HG03460 (cell line): ENCODE measurements around the gene NIPAL1.
"Not testable (repeated sequence)": the region's sequence is repeated elsewhere in the genome, so short reads cannot be mapped to it uniquely, and the experiment has no call there.

Experiments used
- ATAC-seq: cut with Tn5 transposase; IDR thresholded peaks from one replicate; pipeline ENCODE4 v1.9.1; 2021; ENCODE audit not compliant: unreplicated experiment

NIPAL1 gene

GRCh38 chr4:48016141-48017107 is at the start of gene NIPAL1, which contains the start of gene CNGA1:
Gene NIPAL1, plus strand, starts transcription at chr4:48016772. Its CDS starts 68 bp downstream, at chr4:48016840.
Gene CNGA1, minus strand, starts transcription at chr4:48016681. Its CDS starts 63,992 bp downstream, at chr4:47952689.
- peak; percentile 84 for ATAC-seq

DNA sequence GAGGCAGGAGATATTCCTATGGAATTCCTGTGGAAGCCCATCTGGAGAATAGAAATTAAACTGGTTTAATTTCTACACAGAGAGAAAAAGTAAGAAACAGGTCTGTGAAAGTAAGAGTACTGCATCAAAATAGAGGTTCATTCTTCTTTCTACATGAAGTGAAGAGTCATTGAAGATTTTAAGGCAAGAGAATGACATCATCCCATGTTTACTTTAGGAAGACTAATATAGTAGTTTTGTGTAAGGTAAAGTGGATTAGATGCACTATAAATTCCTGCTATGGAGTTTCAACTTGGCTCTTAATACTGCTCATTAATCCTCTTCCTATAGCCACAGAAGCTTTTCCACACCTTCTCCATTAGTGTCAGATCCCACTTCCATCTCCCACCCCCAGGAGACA is 47.7 kb upstream of the NIPAL1 start:
- ATAC-seq: no peak

GRCh38 chr4:47972181-47972580 is 44.4 kb upstream of the NIPAL1 start:
- peak; percentile 56 for ATAC-seq

DNA sequence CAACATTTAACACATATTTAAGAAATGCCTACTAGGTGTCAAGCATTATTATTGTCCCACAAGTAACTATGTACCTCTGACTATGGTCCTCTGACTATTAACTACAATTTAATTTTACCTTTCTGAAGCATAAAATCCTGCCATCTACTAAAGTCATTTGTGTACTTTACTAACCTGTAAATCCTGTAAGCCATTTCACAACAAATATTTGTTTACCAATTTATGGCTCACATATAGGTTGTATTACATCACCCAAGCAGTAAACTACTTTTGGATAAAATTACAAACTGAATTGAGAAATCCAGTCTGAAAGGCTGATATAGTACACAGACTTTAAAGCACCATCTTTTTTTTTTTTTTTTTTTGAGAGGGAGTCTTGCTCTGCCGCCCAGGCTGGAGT is 43.9 kb upstream of the NIPAL1 start:
- no peak for ATAC-seq

- no peak for ATAC-seq
Observed at GRCh38 chr4:47974566-47974965, 42.0 kb upstream of the NIPAL1 start.

DNA sequence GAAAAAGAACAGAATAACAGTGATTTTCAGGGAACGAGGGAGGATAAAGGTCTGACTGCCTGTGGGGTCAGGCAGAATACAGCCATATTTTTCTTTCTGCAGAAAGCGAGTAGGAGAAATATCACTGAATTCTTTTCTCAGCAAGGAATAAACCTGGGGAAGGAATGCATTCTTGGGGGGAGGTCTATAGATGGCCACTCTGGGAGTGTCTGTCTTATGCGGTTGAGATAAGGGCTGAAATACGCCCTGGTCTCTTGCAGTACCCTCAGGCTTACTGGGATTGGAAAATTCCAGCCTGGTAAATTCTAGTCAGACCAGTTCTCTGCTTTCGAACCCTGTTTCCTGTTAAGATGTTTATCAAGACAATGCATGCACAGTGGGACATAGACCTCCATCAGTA is 26.4 kb upstream of the NIPAL1 start:
- no peak for ATAC-seq

DNA sequence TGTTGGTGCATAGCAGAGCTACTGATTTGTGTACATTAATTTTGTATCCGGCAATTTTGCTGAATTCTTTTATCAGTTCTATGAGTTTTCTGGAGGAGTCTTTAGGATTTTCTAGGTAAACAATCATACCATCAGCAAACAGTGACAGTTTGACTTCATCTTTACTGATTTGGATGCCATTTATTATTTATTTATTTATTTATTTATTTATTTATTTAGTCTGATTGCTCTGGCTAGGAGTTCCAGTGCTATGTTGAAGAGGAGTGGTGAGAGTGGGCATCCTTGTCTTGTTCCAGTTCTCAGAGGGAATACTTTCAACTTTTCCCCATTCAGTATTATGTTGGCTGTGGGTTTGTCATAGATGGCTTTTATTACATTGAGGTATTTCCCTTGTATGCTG is 24.1 kb upstream of the NIPAL1 start:
- not testable (repeated sequence) for ATAC-seq

- no peak for ATAC-seq
Observed at GRCh38 chr4:47996021-47996420, 20.6 kb upstream of the NIPAL1 start.

DNA sequence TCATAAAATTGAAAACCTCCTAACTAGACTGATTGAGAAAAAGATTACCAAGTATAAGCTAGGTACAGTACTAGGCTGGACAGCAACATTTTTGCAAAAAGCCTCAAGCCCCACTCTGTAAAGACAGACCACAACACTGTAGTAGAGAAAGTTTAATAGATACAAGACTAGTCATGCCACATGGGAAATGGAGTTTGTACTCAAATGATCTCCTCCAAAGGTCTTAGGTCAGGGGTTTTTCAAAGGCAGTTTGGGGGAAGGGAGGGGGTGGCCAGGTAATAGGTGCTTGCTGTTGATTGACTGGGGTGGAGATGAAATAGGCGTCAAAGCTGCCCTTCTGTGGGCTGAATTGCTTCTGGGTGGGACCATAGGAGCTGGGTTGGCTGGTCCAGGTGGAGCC is 14.3 kb upstream of the NIPAL1 start:
- no peak for ATAC-seq

DNA sequence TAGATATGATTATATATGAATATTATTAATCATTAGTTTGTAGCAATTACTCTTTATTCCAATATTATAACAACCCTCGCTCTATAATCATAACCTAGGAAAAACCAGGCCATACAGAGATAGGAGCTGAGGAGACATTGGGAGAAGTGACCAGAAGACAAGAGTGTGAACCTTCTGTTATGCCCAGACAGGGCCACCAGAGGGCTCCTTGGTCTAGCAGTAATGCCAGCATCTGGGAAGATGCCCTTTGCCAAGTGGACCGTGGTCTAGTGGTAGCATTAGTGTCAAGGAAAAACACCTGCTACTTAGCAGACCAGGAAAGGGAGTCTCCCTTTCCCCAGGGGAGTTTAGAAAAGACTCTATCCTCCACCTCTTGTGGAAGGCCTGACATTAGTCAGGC is 13.0 kb upstream of the NIPAL1 start:
- ATAC-seq: not testable (repeated sequence)

GRCh38 chr4:48005781-48006180 is 10.8 kb upstream of the NIPAL1 start:
- ATAC-seq: no peak

- ATAC-seq: no peak
Observed at GRCh38 chr4:48008021-48008596, 8.5 kb upstream of the NIPAL1 start.

- not testable (repeated sequence) for ATAC-seq
Observed at GRCh38 chr4:48010906-48011305, 5.7 kb upstream of the NIPAL1 start.

DNA sequence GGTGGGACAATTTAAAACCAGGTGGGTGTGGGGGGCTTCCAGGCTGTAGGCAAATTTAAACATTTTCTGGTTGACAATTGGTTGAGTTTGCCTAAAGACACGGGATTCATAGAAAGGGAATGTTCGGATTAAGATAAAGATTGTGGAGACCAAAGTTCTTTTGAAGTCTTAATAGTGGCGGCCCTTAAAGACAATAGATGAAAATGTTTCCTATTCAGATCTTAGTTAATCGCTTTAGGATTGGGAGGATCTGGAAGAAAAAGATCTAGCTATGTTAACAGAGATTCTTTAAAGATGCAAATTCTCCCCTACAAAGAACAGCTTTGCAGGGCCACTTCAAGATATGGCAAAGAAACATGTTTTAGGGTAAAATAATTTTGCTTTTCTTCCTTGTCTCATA is 4.8 kb upstream of the NIPAL1 start:
- no peak for ATAC-seq

GRCh38 chr4:48012824-48013223 is 3.7 kb upstream of the NIPAL1 start:
- no peak for ATAC-seq

GRCh38 chr4:48015216-48015615 is 1.4 kb upstream of the NIPAL1 start:
- ATAC-seq: no peak

DNA sequence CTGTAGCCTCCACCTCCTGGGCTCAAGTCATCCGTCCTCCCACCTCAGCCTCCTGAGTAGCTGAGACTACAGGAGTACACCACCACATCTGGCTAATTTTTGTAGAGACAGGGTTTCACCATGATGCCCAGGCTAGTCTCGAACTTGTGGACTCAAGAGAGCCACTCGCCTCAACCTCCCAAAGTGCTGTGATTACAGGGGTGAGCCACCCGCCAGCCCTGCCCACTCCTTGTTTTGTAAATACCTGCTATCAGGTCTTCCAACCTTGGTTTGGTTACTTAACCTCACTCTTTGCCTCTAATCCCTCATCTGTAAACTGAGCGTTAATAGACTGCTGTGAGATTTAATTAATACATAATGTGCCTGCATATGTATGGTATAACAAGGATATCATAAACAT is 894 bp upstream of the NIPAL1 start:
- ATAC-seq: no peak

DNA sequence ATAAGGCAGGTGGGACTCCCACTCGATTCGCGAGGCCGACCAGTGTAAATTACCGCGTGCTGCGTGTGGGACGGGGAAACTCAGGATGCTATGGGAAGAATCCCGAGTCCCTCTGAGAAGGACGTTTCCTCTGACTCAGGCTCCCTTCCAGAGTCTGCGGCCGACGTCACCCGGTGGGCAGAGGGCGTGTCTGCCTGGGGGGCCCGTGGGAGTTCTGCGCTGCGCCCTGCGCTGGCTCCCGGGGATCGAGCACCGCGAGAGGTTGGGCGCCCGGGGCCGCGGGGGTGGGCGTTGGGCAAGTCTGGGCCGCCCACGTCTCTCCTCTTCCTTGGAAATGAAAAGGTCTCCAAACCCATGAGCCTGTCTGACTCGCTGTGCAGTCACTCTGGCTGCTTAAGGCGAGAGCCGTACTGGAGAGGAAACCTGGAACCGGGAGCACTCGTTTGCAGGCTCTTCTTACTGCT is 568 bp downstream of the NIPAL1 start:
- no peak for ATAC-seq

DNA sequence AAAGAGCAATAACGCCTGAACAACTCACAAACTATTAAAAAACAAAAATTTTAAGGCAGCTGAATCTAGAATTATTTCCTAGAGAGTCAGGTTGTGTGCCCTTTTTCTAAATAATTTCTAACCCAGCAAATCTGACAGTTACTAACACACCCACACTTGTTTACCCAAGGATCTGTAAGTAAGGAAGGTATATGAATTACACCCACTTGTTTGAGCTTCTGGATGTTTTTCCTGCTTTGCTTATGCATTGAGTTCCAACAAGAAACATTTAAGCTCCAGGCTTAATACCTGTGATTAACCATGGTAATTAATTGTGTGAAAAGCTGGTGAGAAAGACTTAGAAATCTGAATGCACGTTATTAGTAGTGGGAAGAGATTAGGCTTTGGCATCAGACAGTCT is 1.5 kb downstream of the NIPAL1 start:
- no peak for ATAC-seq

- no peak for ATAC-seq
Observed at GRCh38 chr4:48021100-48021499, 4.5 kb downstream of the NIPAL1 start.

DNA sequence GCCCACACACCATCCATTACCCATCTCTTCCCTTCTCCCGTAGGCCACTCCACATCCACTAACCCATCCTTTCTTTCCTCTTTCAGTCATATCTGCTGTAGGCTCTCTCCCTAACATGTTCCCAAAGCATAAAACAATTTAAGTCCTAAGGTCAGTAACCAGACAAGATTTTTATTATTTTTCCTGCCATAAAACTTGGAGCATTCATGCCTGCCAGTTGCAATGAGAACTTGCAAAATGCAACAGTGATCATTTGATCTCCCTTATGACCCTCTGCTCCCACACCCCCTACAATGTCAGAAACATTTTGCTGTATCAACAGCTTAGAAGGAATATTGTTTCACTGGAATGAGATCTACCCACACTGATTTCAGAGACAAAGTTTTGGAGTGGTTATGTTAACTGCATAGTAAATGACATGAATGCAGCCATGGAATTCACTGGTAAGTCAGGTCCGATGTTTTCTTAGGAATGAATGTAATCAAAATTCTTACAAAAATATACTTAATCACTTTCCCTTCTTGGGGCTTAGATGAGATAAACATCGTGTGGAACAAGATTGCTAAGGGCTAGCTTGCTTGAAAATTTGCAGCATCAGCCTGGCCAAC is 5.7 kb downstream of the NIPAL1 start:
- ATAC-seq: no peak

- no peak for ATAC-seq
Observed at GRCh38 chr4:48024522-48024921, 8.0 kb downstream of the NIPAL1 start.
